HL-60 (cell line): ENCODE results near the gene ANKAR.
A peak's percentile ranks its signal among the peaks of the same experiment; 100 is the strongest.

Experiments used
- DNase-seq, 2 experiments: peaks; one replicate each; pipeline ENCODE4 v3.0.0-alpha.2; 2010 to 2020; ENCODE audit warnings: low read depth in 1 of 2, low spot score in 1 of 2
- H3K27ac ChIP-seq: fragments of 250-450 bp; sonication (Bioruptor Pico); replicated peaks from 2 replicates; pipeline ENCODE4 v1.5.1; 2020; ENCODE audit warnings: mild to moderate bottlenecking, moderate library complexity
- H3K27me3 ChIP-seq: fragments of 250-450 bp; sonication (Bioruptor Pico); 2 replicates; pipeline ENCODE4 v1.5.1; 2021; ENCODE audit warnings: mild to moderate bottlenecking, moderate library complexity; ENCODE audit not compliant: insufficient read depth, poor library complexity, severe bottlenecking
- H3K4me3 ChIP-seq: replicated peaks from 2 replicates; pipeline ENCODE4 v1.5.1; 2011; ENCODE audit warnings: mild to moderate bottlenecking, control low read depth, low read length; ENCODE audit not compliant: insufficient read depth
- GABPA ChIP-seq: IDR thresholded peaks from 2 replicates; pipeline ENCODE4 v1.6.1; 2012; ENCODE audit warnings: low read depth
- POLR2AphosphoS5 ChIP-seq: IDR thresholded peaks from 2 replicates; pipeline ENCODE4 v1.6.1; 2012; ENCODE audit warnings: low read depth
- SPI1 ChIP-seq: IDR thresholded peaks from 2 replicates; pipeline ENCODE4 v1.6.1; 2012; ENCODE audit warnings: low read depth, mild to moderate bottlenecking, borderline replicate concordance
- TF ChIP-seq, protein P1 (sequence below): IDR thresholded peaks from one replicate; pipeline ENCODE4 v1.5.1; 2011; ENCODE audit warnings: low read length, control low read depth, inconsistent platforms; ENCODE audit not compliant: insufficient read depth
- TF ChIP-seq, protein P2 (sequence below): IDR thresholded peaks from 2 replicates; pipeline ENCODE4 v1.6.1; 2012; ENCODE audit warnings: low read depth; ENCODE audit not compliant: insufficient replicate concordance

Gene ANKAR

DNA sequence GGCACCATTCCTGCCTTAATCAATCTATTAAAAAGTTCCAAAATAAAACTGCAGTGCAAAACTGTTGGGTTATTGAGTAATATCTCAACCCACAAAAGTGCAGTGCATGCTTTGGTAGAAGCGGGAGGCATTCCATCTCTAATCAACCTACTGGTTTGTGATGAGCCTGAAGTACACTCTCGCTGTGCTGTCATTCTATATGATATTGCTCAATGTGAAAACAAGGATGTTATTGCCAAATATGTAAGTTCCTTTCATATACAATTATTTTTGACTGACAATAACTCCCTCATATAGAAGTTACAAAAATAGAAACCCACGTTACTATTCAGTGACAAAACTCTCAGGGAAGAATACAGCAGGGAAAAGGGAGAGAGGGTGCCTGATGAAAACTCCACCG is 45.1 kb downstream of the ANKAR start:
- TF ChIP-seq GABPA = no peak
- TF ChIP-seq, protein P1, sequence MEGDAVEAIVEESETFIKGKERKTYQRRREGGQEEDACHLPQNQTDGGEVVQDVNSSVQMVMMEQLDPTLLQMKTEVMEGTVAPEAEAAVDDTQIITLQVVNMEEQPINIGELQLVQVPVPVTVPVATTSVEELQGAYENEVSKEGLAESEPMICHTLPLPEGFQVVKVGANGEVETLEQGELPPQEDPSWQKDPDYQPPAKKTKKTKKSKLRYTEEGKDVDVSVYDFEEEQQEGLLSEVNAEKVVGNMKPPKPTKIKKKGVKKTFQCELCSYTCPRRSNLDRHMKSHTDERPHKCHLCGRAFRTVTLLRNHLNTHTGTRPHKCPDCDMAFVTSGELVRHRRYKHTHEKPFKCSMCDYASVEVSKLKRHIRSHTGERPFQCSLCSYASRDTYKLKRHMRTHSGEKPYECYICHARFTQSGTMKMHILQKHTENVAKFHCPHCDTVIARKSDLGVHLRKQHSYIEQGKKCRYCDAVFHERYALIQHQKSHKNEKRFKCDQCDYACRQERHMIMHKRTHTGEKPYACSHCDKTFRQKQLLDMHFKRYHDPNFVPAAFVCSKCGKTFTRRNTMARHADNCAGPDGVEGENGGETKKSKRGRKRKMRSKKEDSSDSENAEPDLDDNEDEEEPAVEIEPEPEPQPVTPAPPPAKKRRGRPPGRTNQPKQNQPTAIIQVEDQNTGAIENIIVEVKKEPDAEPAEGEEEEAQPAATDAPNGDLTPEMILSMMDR = no peak
- no peak for TF ChIP-seq POLR2AphosphoS5
- TF ChIP-seq, protein P2, sequence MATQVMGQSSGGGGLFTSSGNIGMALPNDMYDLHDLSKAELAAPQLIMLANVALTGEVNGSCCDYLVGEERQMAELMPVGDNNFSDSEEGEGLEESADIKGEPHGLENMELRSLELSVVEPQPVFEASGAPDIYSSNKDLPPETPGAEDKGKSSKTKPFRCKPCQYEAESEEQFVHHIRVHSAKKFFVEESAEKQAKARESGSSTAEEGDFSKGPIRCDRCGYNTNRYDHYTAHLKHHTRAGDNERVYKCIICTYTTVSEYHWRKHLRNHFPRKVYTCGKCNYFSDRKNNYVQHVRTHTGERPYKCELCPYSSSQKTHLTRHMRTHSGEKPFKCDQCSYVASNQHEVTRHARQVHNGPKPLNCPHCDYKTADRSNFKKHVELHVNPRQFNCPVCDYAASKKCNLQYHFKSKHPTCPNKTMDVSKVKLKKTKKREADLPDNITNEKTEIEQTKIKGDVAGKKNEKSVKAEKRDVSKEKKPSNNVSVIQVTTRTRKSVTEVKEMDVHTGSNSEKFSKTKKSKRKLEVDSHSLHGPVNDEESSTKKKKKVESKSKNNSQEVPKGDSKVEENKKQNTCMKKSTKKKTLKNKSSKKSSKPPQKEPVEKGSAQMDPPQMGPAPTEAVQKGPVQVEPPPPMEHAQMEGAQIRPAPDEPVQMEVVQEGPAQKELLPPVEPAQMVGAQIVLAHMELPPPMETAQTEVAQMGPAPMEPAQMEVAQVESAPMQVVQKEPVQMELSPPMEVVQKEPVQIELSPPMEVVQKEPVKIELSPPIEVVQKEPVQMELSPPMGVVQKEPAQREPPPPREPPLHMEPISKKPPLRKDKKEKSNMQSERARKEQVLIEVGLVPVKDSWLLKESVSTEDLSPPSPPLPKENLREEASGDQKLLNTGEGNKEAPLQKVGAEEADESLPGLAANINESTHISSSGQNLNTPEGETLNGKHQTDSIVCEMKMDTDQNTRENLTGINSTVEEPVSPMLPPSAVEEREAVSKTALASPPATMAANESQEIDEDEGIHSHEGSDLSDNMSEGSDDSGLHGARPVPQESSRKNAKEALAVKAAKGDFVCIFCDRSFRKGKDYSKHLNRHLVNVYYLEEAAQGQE = no peak
- no peak for TF ChIP-seq SPI1
- DNase-seq = peak; percentile 41 to 78
- Histone ChIP-seq H3K27me3 (no peaks in the 10 kb centered on the region), H3K27ac (no peak overlapping the region; the same call in 1 of the 2 replicates), H3K4me3 (no peak overlapping the region)

DNA sequence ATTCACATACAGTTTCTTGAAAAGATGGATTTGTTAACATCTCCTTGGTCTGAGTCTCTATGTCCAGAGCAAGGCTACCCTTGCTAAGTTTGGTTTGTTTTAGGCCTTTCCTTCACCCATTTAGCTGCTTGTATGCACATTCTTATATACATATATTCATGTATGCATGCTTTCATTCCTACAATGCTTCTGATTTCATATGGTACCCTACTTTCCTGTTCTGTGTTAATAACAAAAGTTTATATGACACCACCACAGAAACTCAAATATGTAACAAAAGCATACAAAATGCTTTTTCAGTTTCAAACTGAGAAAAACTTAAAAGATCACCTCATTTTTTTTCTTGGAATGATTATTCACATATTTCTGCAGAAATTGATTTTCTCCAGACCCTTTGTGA is 48.7 kb downstream of the ANKAR start:
- no peak overlapping the region for H3K27ac ChIP-seq

More for the DNA sequence above, 48.7 kb downstream of the ANKAR start:
- no peaks in the 10 kb centered on the region for H3K27me3 ChIP-seq
- no peak overlapping the region for H3K4me3 ChIP-seq
- no peak for DNase-seq
- TF ChIP-seq, protein P1 = no peak
- no peak for TF ChIP-seq SPI1
- TF ChIP-seq GABPA = no peak
- TF ChIP-seq, protein P2 = no peak
- TF ChIP-seq POLR2AphosphoS5 = no peak
